H1 (cell line): ENCODE measurements around the gene RALY. TPM values are rescaled to one million over a fixed set of nuclear protein-coding genes. Genes with fewer than 3 reads are reported as not detected.
A peak's percentile ranks its signal among the peaks of the same experiment; 100 is the strongest.

Source experiments
- CTCF ChIA-PET: fragments of 300-600 bp; sonication (Branson Sonifier 250); formaldehyde crosslinking; loops from one replicate; lab custom pipeline; 2021; ENCODE audit not compliant: partially characterized antibody; lab: Charles Lee
- POLR2A ChIA-PET: fragments of 300-600 bp; sonication (Branson Sonifier 250); formaldehyde crosslinking; loops from one replicate; lab custom pipeline; 2021; ENCODE audit warnings: inconsistent platforms; ENCODE audit not compliant: partially characterized antibody; lab: Charles Lee
- DNase-seq, 2 experiments: peaks; one replicate each; pipeline versions ENCODE4 v3.0.0 to v3.0.0-alpha.2; 2010 to 2022; ENCODE audit warnings: low spot score in 2 of 2, low read depth in 1 of 2, mixed read lengths in 1 of 2
- FAIRE-seq: peaks from 2 replicates; lab custom pipeline; 2011; peaks lifted over from hg19 to GRCh38; lab: Jason Lieb, UNC
- H2AFZ ChIP-seq: 2 replicates; pipeline ENCODE4 v1.8.1; 2012; ENCODE audit warnings: low read length, inconsistent platforms
- H2AK5ac ChIP-seq: 2 replicates; pipeline ENCODE4 v1.6.1; 2013; ENCODE audit warnings: low read depth, low read length
- H2BK120ac ChIP-seq: replicated peaks from 2 replicates; pipeline ENCODE3; 2013; ENCODE audit warnings: low read depth, low read length, inconsistent platforms
- H2BK12ac ChIP-seq: 2 replicates; pipeline ENCODE4 v1.6.1; 2013; ENCODE audit warnings: low read depth, low read length
- H2BK15ac ChIP-seq: 2 replicates; pipeline ENCODE4 v1.6.1; 2013; ENCODE audit warnings: low read length
- H2BK20ac ChIP-seq: 2 replicates; pipeline ENCODE4 v1.6.1; 2013; ENCODE audit warnings: low read length
- H2BK5ac ChIP-seq: 2 replicates; pipeline ENCODE4 v1.6.1; 2013; ENCODE audit warnings: low read depth, low read length
- H3K14ac ChIP-seq: 2 replicates; pipeline ENCODE4 v1.6.1; 2013; ENCODE audit warnings: inconsistent platforms; ENCODE audit not compliant: insufficient read length
- H3K18ac ChIP-seq: 2 replicates; pipeline ENCODE4 v1.6.1; 2013; ENCODE audit warnings: low read length; ENCODE audit errors: extremely low read depth
- H3K23ac ChIP-seq: 2 replicates; pipeline ENCODE4 v1.6.1; 2013; ENCODE audit warnings: inconsistent platforms; ENCODE audit not compliant: insufficient read length
- H3K23me2 ChIP-seq: 2 replicates; pipeline ENCODE4 v1.6.1; 2013; ENCODE audit warnings: low read depth, low read length
- H3K27ac ChIP-seq: 2 replicates; pipeline ENCODE4 v1.6.1; 2011; ENCODE audit warnings: low read depth, low read length, inconsistent platforms
- H3K27me3 ChIP-seq, 4 experiments: replicated peaks in 1 of 4; 1 replicate in 1 of 4; 2 replicates in 3 of 4; pipeline versions ENCODE4 v1.6.1 to v1.8.1; 2011 to 2013; ENCODE audit warnings: low read length in 3 of 4, mild to moderate bottlenecking in 3 of 4, inconsistent platforms in 2 of 4, mixed read lengths in 2 of 4, moderate library complexity in 1 of 4; ENCODE audit not compliant: control insufficient read depth in 3 of 4, insufficient read depth in 3 of 4; ENCODE audit errors: extremely low read depth in 1 of 4
- H3K36me3 ChIP-seq, 4 experiments: 2 replicates each; pipeline versions ENCODE4 v1.6.1 to v1.8.1; 2011 to 2013; ENCODE audit warnings: mild to moderate bottlenecking in 4 of 4, low read length in 3 of 4, moderate library complexity in 2 of 4, control low read depth in 1 of 4, inconsistent platforms in 1 of 4; ENCODE audit not compliant: insufficient read depth in 4 of 4, control insufficient read depth in 2 of 4
- H3K4ac ChIP-seq: replicated peaks from 2 replicates; pipeline ENCODE3; 2013; ENCODE audit warnings: low read length, low read depth, mixed read lengths, inconsistent platforms; ENCODE audit not compliant: insufficient read length
- H3K4me1 ChIP-seq, 4 experiments: replicated peaks in 1 of 4; 1 replicate in 1 of 4; 2 replicates in 3 of 4; pipeline versions ENCODE4 v1.6.1 to v1.8.1; 2011 to 2013; ENCODE audit warnings: low read length in 3 of 4, inconsistent platforms in 2 of 4, mixed read lengths in 1 of 4; ENCODE audit not compliant: insufficient read depth in 4 of 4, control insufficient read depth in 3 of 4
- H3K4me2 ChIP-seq, 2 experiments: 2 replicates each; pipeline versions ENCODE4 v1.6.1 to v1.8.1; 2011 to 2013; ENCODE audit warnings: low read depth in 2 of 2, low read length in 2 of 2, control low read depth in 1 of 2, inconsistent platforms in 1 of 2, mild to moderate bottlenecking in 1 of 2; ENCODE audit not compliant: insufficient read depth in 1 of 2
- H3K4me3 ChIP-seq, 4 experiments: fragments of 200-600, 300-600 bp in 1 of 4; sonication (generic), shearing (Covaris generic), sonication (Bioruptor Twin) in 1 of 4; 2 replicates each; pipeline versions ENCODE4 v1.5.1 to v1.8.1; 2011 to 2016; ENCODE audit warnings: low read length in 4 of 4, low read depth in 3 of 4, control low read depth in 2 of 4, inconsistent platforms in 2 of 4, mild to moderate bottlenecking in 2 of 4, mixed read lengths in 1 of 4, moderate library complexity in 1 of 4; ENCODE audit not compliant: insufficient read depth in 2 of 4; ENCODE audit errors: extremely low read depth in 1 of 4
- H3K56ac ChIP-seq: replicated peaks from 2 replicates; pipeline ENCODE3; 2013; ENCODE audit warnings: low read depth, mild to moderate bottlenecking, mixed read lengths, low read length, inconsistent platforms; ENCODE audit not compliant: insufficient read length
- H3K79me1 ChIP-seq: 2 replicates; pipeline ENCODE4 v1.6.1; 2013; ENCODE audit warnings: low read depth, low read length, control low read depth
- H3K79me2 ChIP-seq, 2 experiments: 2 replicates each; pipeline versions ENCODE4 v1.6.1 to v1.8.1; 2012 to 2013; ENCODE audit warnings: low read length in 2 of 2, mild to moderate bottlenecking in 2 of 2, inconsistent platforms in 1 of 2; ENCODE audit not compliant: insufficient read depth in 2 of 2, control insufficient read depth in 1 of 2
- H3K9ac ChIP-seq, 4 experiments: replicated peaks in 1 of 4; 1 replicate in 1 of 4; 2 replicates in 3 of 4; pipeline versions ENCODE4 v1.6.1 to v1.8.1; 2011 to 2013; ENCODE audit warnings: low read depth in 3 of 4, low read length in 3 of 4, control low read depth in 2 of 4, mild to moderate bottlenecking in 2 of 4, moderate library complexity in 2 of 4, inconsistent platforms in 1 of 4; ENCODE audit errors: extremely low read depth in 1 of 4
- H3K9me3 ChIP-seq, 2 experiments: 2 replicates each; pipeline versions ENCODE4 v1.6.1 to v1.8.1; 2012 to 2013; ENCODE audit warnings: mild to moderate bottlenecking in 2 of 2, moderate library complexity in 2 of 2, control low read depth in 1 of 2, inconsistent platforms in 1 of 2, low read depth in 1 of 2, low read length in 1 of 2, mixed read lengths in 1 of 2; ENCODE audit not compliant: insufficient read depth in 2 of 2
- H4K20me1 ChIP-seq, 2 experiments: replicated peaks in 1 of 2; 2 replicates each; pipeline versions ENCODE3 to v1.8.1; 2011 to 2013; ENCODE audit warnings: inconsistent platforms in 2 of 2, low read length in 2 of 2, mild to moderate bottlenecking in 1 of 2; ENCODE audit not compliant: insufficient read depth in 2 of 2, control insufficient read depth in 1 of 2
- H4K5ac ChIP-seq: 2 replicates; pipeline ENCODE4 v1.6.1; 2013; ENCODE audit warnings: low read length, low read depth, mixed read lengths, inconsistent platforms; ENCODE audit not compliant: insufficient read length
- H4K8ac ChIP-seq: 2 replicates; pipeline ENCODE4 v1.8.0; 2013; ENCODE audit warnings: mild to moderate bottlenecking, moderate library complexity, low read length, inconsistent platforms; ENCODE audit not compliant: insufficient read depth; ENCODE audit errors: extremely low read depth
- H4K91ac ChIP-seq: replicated peaks from 2 replicates; pipeline ENCODE3; 2013; ENCODE audit warnings: low read length, mixed read lengths, inconsistent platforms; ENCODE audit not compliant: insufficient read length
- WGBS, 2 experiments: shearing (Covaris generic) in 1 of 2; methylation state at CpG; one replicate each; pipeline versions ENCODE4 v1.1.6 to v1.1.7; 2013 to 2015; ENCODE audit warnings: low lambda C conversion rate in 2 of 2, mixed read lengths in 2 of 2, inconsistent platforms in 1 of 2, low coverage in 1 of 2, missing lambda C conversion rate in 1 of 2; ENCODE audit not compliant: insufficient replicate concordance in 2 of 2, insufficient coverage in 1 of 2, insufficient read length in 1 of 2; ENCODE audit errors: extremely low coverage in 1 of 2, missing lambda C conversion rate in 1 of 2; 5-methylcytosine and 5-hydroxymethylcytosine counted together
- polyA plus RNA-seq, 7 experiments: library from polyadenylated mRNA; depleted of rRNA in 3 of 7; stranded (reverse) in 5 of 7; unstranded in 2 of 7; fragments of >200 nt in 5 of 7; fragments of 200-250 nt in 2 of 7; gene quantifications; 1 replicate in 5 of 7; 2 replicates in 1 of 7; 4 replicates in 1 of 7; pipeline versions ENCODE4 v1.2.1 to v1.2.3, GENCODE V29; 2011 to 2013; ENCODE audit warnings: missing spikeins in 2 of 7, mixed read lengths in 2 of 7
- total RNA-seq: library from RNA; stranded (reverse); fragmentation: NEBNext Ultra II Directional; extraction: Animal tissue kit (Norgen Biotek cat#: 25700); gene quantifications from 2 replicates; pipeline ENCODE4 v1.2.1, GENCODE V29; 2021

The RALY gene
- total and polyA plus RNA-seq, 2 of the 8 experiments (the other 6 are each of a cell fraction or from before 2014, with no cell fraction given) = 133 to 148 TPM

DNA sequence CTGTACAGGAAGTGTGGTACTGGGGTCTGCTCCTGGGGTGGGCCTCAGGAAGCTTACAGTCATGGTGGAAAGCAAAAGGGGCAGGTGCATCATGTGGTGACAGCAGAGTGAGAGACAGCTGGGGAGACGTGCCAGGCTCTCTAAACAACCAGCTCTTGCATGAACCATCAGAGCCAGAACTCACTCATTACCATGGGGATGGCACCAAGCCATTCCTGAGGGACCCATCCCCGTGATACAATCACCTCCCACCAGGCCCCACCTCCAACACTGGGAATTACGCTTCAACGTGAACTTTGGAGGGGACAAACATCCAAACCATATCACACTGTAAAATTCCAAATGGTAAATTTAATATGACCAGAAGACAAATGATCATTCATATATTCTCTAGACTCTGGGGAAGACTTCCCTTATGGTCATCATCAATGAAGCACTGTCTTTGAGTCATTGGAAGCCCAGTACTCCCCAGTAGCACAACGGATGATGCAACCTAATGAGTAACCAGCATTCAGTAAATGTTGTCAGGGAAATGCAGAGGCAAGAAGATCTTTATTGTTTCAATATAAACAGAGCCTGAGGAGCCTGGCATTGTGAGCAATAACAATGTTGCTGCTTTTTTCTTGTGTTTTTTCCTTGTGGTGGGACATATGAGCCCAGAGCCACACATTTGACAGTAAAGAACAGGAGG is 48.2 kb upstream of the RALY start:
- H3K4me3 ChIP-seq = no peak overlapping the region
- no peak overlapping the region for H3K23ac ChIP-seq
- POLR2A ChIA-PET = interaction anchor here (0.8 kb wide), 1 partner anchor 12 kb away, joined by 3 read pairs; no protein-coding TSS in a partner anchor
- no peak overlapping the region for H2BK20ac ChIP-seq
- H3K9ac ChIP-seq = no peak overlapping the region
- H4K91ac ChIP-seq = no peak overlapping the region
- no peaks in the 10 kb centered on the region for H3K27me3 ChIP-seq
- H3K56ac ChIP-seq = no peak overlapping the region
- FAIRE-seq = no peak
- no peak overlapping the region for H3K18ac ChIP-seq
- peak overlapping the region; percentile 36; the same call in 1 of the 2 replicates for H4K8ac ChIP-seq
- no peak overlapping the region for H2AFZ ChIP-seq
- no peaks in the 10 kb centered on the region for H3K79me2 ChIP-seq
- no peak overlapping the region for H3K4ac ChIP-seq
- no peak overlapping the region for H2AK5ac ChIP-seq
- H3K4me2 ChIP-seq = no peak overlapping the region
- no peak overlapping the region for H2BK5ac ChIP-seq
- H3K4me1 ChIP-seq = no peaks in the 10 kb centered on the region
- H3K9me3 ChIP-seq = no peaks in the 10 kb centered on the region; a peak in 1 of 4 replicates
- H3K14ac ChIP-seq = no peak overlapping the region
- CTCF ChIA-PET = interaction anchor here (1.0 to 4.3 kb wide), 10 partner anchors 12 to 180 kb away, joined by 3 to 16 read pairs (median 4); no protein-coding TSS in a partner anchor
- H2BK12ac ChIP-seq = no peak overlapping the region
- H2BK120ac ChIP-seq = no peak overlapping the region
- H3K36me3 ChIP-seq = no peaks in the 10 kb centered on the region
- H3K79me1 ChIP-seq = no peaks in the 10 kb centered on the region
- H3K27ac ChIP-seq = no peak overlapping the region
- no peaks in the 10 kb centered on the region for H3K23me2 ChIP-seq
- no peak overlapping the region for H2BK15ac ChIP-seq
- DNase-seq = no peak
- H4K20me1 ChIP-seq = no peaks in the 10 kb centered on the region
- WGBS, 2 experiments = 77% methylated on average over 5 of the region's 5 CpGs; no CpG with 5 or more reads in 1 of the 2 experiments
- no peak overlapping the region for H4K5ac ChIP-seq
